Tibial nerve (tissue), 4 donors: ENCODE results near the gene PLPPR1. TPM values are rescaled to one million over a fixed set of nuclear protein-coding genes. Genes with fewer than 3 reads are reported as not detected.

Source experiments
- DNase-seq, 2 donors: peaks; one replicate each; pipeline ENCODE4 v3.0.0-alpha.2; 2019; ENCODE audit warnings: low spot score in 2 of 2
- H3K27ac ChIP-seq, 4 donors: fragments of 200-600 bp; sonication (generic) in 3 of 4; one replicate each; pipeline ENCODE4 v1.5.1; 2017 to 2019; ENCODE audit warnings: mild to moderate bottlenecking in 1 of 4
- H3K27me3 ChIP-seq, 2 donors: fragments of 200-600 bp; sonication (generic) in 1 of 2; one replicate each; pipeline versions ENCODE4 v1.5.1 to v1.6.0; 2017 to 2019
- H3K36me3 ChIP-seq, 3 donors: fragments of 200-600 bp; sonication (generic); one replicate each; pipeline ENCODE4 v1.5.1; 2018 to 2019
- H3K4me1 ChIP-seq, 4 donors: fragments of 200-600 bp; sonication (generic) in 3 of 4; one replicate each; pipeline ENCODE4 v1.5.1; 2017 to 2019
- H3K4me3 ChIP-seq, 4 donors: fragments of 200-600 bp; sonication (generic) in 3 of 4; one replicate each; pipeline ENCODE4 v1.5.1; 2017 to 2019; ENCODE audit warnings: mild to moderate bottlenecking in 1 of 4, moderate library complexity in 1 of 4
- H3K9me3 ChIP-seq, 4 donors: fragments of 200-600 bp; sonication (generic) in 3 of 4; one replicate each; pipeline ENCODE4 v1.5.1; 2017 to 2019
- EP300 ChIP-seq, 2 donors: sonication (generic); formaldehyde crosslinking; IDR thresholded peaks; one replicate each; pipeline ENCODE4 v1.6.1; 2017; ENCODE audit warnings: antibody characterized with exemption in 2 of 2, mild to moderate bottlenecking in 1 of 2
- POLR2A ChIP-seq, 2 donors: fragments of 450-650 bp; IDR thresholded peaks; one replicate each; pipeline ENCODE4 v1.6.1; 2017; ENCODE audit warnings: antibody characterized with exemption in 2 of 2, mild to moderate bottlenecking in 2 of 2, moderate library complexity in 2 of 2
- WGBS, 2 donors: methylation state at CpG; one replicate each; pipeline ENCODE4 v1.1.5; 2018; 5-methylcytosine and 5-hydroxymethylcytosine counted together
- total RNA-seq, 4 donors: library from RNA; depleted of rRNA; stranded (reverse); fragments of >200 nt; gene quantifications; one replicate each; pipeline ENCODE4 v1.1.0, GENCODE V29; 2016
- TF ChIP-seq, protein P1 (sequence below), 5 experiments: fragments of 200-600 bp in 3 of 5; fragments of 450-650 bp in 2 of 5; sonication (generic) in 3 of 5; IDR thresholded peaks; one replicate each; pipeline ENCODE4 v1.5.1; 2016 to 2019; ENCODE audit warnings: antibody characterized with exemption in 5 of 5, mild to moderate bottlenecking in 3 of 5, moderate library complexity in 2 of 5

The PLPPR1 gene
- total RNA-seq, 4 donors from 2014 or later: 0.30 to 7.6 (median 2.5) TPM

DNA sequence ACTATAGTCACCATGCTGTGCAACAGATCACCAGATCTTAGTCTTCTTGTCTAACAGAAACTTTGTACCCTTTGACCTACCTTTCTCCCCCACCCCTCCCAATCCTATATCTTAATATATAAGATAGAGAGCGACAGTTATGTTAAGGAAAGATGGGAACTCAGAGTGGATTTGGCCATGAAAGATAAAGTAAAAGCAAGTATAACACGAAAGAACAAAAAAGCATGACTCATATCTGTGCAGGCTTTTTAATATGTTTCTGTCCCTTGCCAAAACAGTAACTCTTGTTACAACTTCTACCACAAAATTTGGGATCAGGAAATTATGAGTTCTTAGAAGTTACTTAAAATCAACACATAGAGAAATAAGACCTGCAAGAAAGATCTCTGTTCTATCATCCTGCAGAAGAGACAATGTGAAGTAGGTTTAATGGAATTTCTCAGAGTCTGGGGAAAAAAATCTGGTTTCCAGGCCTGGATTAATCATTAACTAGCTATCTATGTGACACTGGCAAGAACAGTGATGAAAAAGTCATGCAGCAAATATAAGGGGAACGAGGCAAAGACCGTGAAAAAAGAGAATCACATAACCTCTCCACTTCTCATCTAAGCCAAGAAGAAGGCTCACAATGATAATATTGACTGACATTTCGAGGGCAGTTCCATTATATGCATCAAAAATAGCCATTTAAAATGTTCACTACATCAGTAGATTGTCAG lies 337.7 kb downstream of the PLPPR1 start:
- no peaks in the 10 kb centered on the region for H3K4me1 ChIP-seq
- WGBS, 2 donors: 62 to 67% methylated on average over 5 of the region's 5 CpGs
- TF ChIP-seq, protein P1, sequence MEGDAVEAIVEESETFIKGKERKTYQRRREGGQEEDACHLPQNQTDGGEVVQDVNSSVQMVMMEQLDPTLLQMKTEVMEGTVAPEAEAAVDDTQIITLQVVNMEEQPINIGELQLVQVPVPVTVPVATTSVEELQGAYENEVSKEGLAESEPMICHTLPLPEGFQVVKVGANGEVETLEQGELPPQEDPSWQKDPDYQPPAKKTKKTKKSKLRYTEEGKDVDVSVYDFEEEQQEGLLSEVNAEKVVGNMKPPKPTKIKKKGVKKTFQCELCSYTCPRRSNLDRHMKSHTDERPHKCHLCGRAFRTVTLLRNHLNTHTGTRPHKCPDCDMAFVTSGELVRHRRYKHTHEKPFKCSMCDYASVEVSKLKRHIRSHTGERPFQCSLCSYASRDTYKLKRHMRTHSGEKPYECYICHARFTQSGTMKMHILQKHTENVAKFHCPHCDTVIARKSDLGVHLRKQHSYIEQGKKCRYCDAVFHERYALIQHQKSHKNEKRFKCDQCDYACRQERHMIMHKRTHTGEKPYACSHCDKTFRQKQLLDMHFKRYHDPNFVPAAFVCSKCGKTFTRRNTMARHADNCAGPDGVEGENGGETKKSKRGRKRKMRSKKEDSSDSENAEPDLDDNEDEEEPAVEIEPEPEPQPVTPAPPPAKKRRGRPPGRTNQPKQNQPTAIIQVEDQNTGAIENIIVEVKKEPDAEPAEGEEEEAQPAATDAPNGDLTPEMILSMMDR (IDR thresholded peaks at IDR 0.05): no peak
- TF ChIP-seq POLR2A (IDR thresholded peaks at IDR 0.05): no peak
- TF ChIP-seq EP300 (IDR thresholded peaks at IDR 0.05): no peak
- H3K36me3 ChIP-seq: no peaks in the 10 kb centered on the region
- DNase-seq: no peak
- H3K27ac ChIP-seq: no peak overlapping the region
- H3K27me3 ChIP-seq: no peaks in the 10 kb centered on the region
- no peaks in the 10 kb centered on the region for H3K9me3 ChIP-seq
- H3K4me3 ChIP-seq: no peak overlapping the region

DNA sequence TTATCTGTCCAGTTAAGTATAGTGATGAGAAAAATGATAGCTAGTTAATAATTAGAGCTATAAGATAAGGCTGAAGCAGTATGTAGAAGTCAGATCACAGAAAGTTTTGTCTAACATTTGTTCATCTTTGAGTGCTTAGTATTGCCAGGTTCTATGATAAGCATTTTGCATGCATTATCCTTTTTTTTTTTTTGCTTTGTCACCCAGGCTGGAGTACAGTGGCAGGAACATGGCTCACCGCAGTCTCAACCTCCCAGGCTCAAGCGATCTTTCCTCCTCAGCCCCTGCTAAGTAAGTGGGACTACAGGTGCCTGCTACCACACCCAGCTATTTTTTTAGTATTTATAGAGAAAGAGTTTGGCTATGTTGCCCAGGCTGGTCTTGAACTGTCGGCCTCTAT lies 338.8 kb downstream of the PLPPR1 start:
- Histone ChIP-seq H3K4me1 (no peaks in the 10 kb centered on the region), H3K36me3 (no peaks in the 10 kb centered on the region), H3K4me3 (no peak overlapping the region), H3K27me3 (no peaks in the 10 kb centered on the region), H3K27ac (no peak overlapping the region), H3K9me3 (no peaks in the 10 kb centered on the region)
- 96 to 98% methylated on average over 3 of the region's 3 CpGs for WGBS, 2 donors
- TF ChIP-seq POLR2A (IDR thresholded peaks at IDR 0.05) (no peak), EP300 (IDR thresholded peaks at IDR 0.05) (no peak)
- TF ChIP-seq, protein P1 (IDR thresholded peaks at IDR 0.05): no peak
- no peak for DNase-seq

DNA sequence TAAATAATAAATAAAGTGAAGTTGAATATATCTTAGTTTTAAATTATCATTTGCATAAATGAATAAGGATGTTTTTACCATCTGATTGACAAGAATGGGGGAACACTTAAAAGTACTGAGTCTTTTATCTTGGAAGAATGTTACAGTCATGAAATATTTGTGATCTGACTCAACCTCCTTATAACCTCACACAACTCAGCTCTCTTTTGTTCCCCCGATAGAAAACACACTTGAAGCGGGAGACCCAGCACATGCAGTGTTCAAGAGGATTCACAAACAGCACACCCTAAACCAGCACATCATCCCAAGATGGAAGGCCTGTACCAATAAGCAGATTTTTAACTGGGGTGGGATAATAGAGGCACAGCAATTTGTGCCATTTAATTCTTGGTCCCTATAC lies 340.8 kb downstream of the PLPPR1 start:
- DNase-seq: no peak
- no peaks in the 10 kb centered on the region for H3K9me3 ChIP-seq
- H3K4me3 ChIP-seq: no peak overlapping the region
- no peaks in the 10 kb centered on the region for H3K27me3 ChIP-seq
- WGBS, 2 donors: 61 to 65% methylated on average over 2 of the region's 2 CpGs
- no peak overlapping the region for H3K27ac ChIP-seq
- no peaks in the 10 kb centered on the region for H3K36me3 ChIP-seq
- TF ChIP-seq, protein P1 (IDR thresholded peaks at IDR 0.05): no peak
- no peak for TF ChIP-seq EP300 (IDR thresholded peaks at IDR 0.05)
- no peaks in the 10 kb centered on the region for H3K4me1 ChIP-seq

DNA sequence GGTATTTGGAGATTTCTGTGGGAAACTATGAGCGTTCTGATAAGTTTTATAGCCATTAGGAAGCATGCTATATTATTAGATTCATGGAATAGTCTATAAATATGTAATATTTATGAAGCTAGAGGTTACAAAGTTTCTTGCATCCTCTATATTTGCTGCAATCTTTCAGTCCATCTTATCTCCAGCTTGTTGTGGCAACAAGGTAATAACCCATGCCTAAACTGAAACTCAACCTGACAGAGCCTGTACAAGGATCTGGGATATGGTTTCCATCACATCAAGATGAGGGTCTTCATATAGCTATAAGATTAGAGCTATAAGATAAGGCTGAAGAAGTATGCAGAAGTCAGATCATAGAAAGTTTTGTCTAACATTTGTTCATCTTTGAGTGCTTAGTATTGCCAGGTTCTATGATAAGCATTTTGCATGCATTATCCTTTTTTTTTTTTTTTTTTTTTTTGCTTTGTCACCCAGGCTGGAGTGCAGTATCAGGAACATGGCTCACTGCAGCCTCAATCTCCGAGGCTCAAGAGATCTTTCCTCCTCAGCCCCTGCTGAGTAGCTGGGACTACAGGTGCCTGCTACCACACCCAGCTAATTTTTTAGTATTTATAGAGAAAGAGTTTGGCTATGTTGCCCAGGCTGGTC lies 341.5 kb downstream of the PLPPR1 start:
- 76 to 78% methylated on average over 2 of the region's 2 CpGs for WGBS, 2 donors
- Histone ChIP-seq H3K4me1 (no peaks in the 10 kb centered on the region), H3K27me3 (no peaks in the 10 kb centered on the region), H3K4me3 (no peak overlapping the region), H3K36me3 (no peaks in the 10 kb centered on the region), H3K9me3 (no peaks in the 10 kb centered on the region), H3K27ac (no peak overlapping the region)
- TF ChIP-seq, protein P1 (IDR thresholded peaks at IDR 0.05): no peak
- TF ChIP-seq POLR2A (IDR thresholded peaks at IDR 0.05): no peak
- TF ChIP-seq EP300 (IDR thresholded peaks at IDR 0.05): no peak
- DNase-seq: no peak

DNA sequence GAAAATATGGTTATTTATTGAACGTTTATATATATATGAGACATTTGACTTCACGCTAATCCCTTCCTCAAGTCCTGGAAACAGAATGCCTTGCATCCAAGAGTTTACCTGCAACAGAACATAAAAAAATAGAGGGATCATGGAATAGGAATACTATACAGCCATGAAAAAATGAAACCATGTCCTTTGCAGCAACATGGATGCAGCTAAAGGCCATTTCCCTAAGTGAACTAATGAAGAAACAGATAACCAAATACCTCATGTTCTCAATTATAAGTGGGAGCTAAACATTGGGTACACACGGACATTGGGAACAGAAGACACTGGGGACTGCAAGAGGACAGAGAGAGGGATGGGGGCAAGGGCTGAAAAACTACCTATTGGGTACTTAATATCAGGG lies 343.3 kb downstream of the PLPPR1 start:
- Histone ChIP-seq H3K4me1 (no peaks in the 10 kb centered on the region), H3K27ac (no peak overlapping the region), H3K9me3 (no peaks in the 10 kb centered on the region), H3K4me3 (no peak overlapping the region), H3K27me3 (no peaks in the 10 kb centered on the region), H3K36me3 (no peaks in the 10 kb centered on the region)
- TF ChIP-seq EP300 (IDR thresholded peaks at IDR 0.05) (no peak), POLR2A (IDR thresholded peaks at IDR 0.05) (no peak)
- TF ChIP-seq, protein P1 (IDR thresholded peaks at IDR 0.05): no peak
- DNase-seq: no peak
- 95% methylated on average over 3 of the region's 3 CpGs for WGBS, 2 donors
